Measurements from ENCODE around the gene RBM18. TPM values are rescaled to one million over a fixed set of nuclear protein-coding genes. Genes with fewer than 3 reads are reported as not detected.
A peak's percentile ranks its signal among the peaks of the same experiment; 100 is the strongest.

RBM18 gene
- total and polyA plus RNA-seq, 2 of the 4 experiments (the other 2 are of a cell fraction): 8.4 to 15.6 TPM

GRCh38 chr9:122207096-122207495, 57.5 kb downstream of the RBM18 start:
- H3K9me3 ChIP-seq (ENCODE audit: control insufficient read depth, insufficient read depth, low read length): no peaks in the 10 kb centered on the region
- no peak overlapping the region for H4K8ac ChIP-seq (ENCODE audit: low read depth in 2 of 2, low read length in 2 of 2)
- no peaks in the 10 kb centered on the region for H4K20me1 ChIP-seq (ENCODE audit: insufficient read depth, low read length)
- DNase-seq: no peak
- no peak overlapping the region for H2BK120ac ChIP-seq (ENCODE audit: low read depth, low read length)
- H3K4me1 ChIP-seq (ENCODE audit: control insufficient read depth, insufficient read depth, low read length): peaks cover 5% of the 10 kb centered on the region; the same call in 1 of the 2 replicates
- H2AK5ac ChIP-seq (ENCODE audit: low read depth, low read length): peak overlapping the region; percentile 27; the same call in 1 of the 2 replicates
- TF ChIP-seq MAZ (IDR thresholded peaks at IDR 0.05; ENCODE audit: borderline replicate concordance, low read depth, low read length): no peak
- TF ChIP-seq RAD21 (IDR thresholded peaks at IDR 0.05; ENCODE audit: low read length): no peak
- TF ChIP-seq MXI1 (IDR thresholded peaks at IDR 0.05; ENCODE audit: borderline replicate concordance, low read depth, low read length): no peak
- in situ Hi-C loops (cut with MboI; ENCODE audit: low sequenced_read_pairs) (no loop called here), intact Hi-C loops (cut with micrococcal nuclease) (no loop called here), dilution Hi-C loops (cut with HindIII; ENCODE audit: low sequenced_read_pairs, unreplicated experiment) (no loop called here)
- H3K4me3 ChIP-seq (ENCODE audit: insufficient read depth, low read depth, low read length): no peak overlapping the region
- ATAC-seq (ENCODE audit: low read depth): no peak
- no peak overlapping the region for H3K14ac ChIP-seq (replicated peaks; ENCODE audit: low read depth, low read length)
- no peak overlapping the region for H4K91ac ChIP-seq (ENCODE audit: insufficient read depth, low read depth, low read length)
- ChIA-PET POLR2A (ENCODE audit: unreplicated experiment) (no interaction called here), CTCF (no interaction called here)
- no peak overlapping the region for H3K23ac ChIP-seq (ENCODE audit: low read depth, low read length)
- H3K4me2 ChIP-seq (ENCODE audit: low read depth, low read length): no peak overlapping the region
- no peak overlapping the region for H3K9ac ChIP-seq (ENCODE audit: low read depth, low read length)
- H3K27me3 ChIP-seq (ENCODE audit: control insufficient read depth, insufficient read depth, low read length): peaks cover 26% of the 10 kb centered on the region
- no peaks in the 10 kb centered on the region; the same call in 1 of the 2 replicates for H3K9me1 ChIP-seq (ENCODE audit: insufficient read depth, low read length)
- no peak overlapping the region for H3K56ac ChIP-seq (ENCODE audit: extremely low read depth, insufficient read depth, low read length)
- H3K27ac ChIP-seq (ENCODE audit: insufficient read depth, low read length): no peak overlapping the region
- no peak overlapping the region for H4K5ac ChIP-seq (ENCODE audit: low read depth, low read length)
- H2BK5ac ChIP-seq (ENCODE audit: low read depth, low read length, poor library complexity, severe bottlenecking): no peak overlapping the region
- no TSS peak for BruUV-seq (replicated peaks)
- no peak overlapping the region for H2AK9ac ChIP-seq (replicated peaks; ENCODE audit: low read depth, low read length, poor library complexity)
- 14% methylated on average over 2 of the region's 9 CpGs; no CpG with 5 or more reads in 1 of the 2 experiments for WGBS, 2 experiments (ENCODE audit: extremely low coverage in 2 of 2, insufficient read length in 1 of 2)
- H3K79me1 ChIP-seq (ENCODE audit: low read depth in 1 of 2, low read length in 2 of 2): no peaks in the 10 kb centered on the region
- no peak overlapping the region for H3K4ac ChIP-seq (ENCODE audit: low read depth, low read length)
- H3K18ac ChIP-seq (ENCODE audit: low read depth, low read length): no peak overlapping the region
- no peak overlapping the region for H2BK15ac ChIP-seq (ENCODE audit: low read depth, low read length)
- peak overlapping the region; percentile 2 for H2AFZ ChIP-seq (replicated peaks; ENCODE audit: low read length, poor library complexity)
- H3K36me3 ChIP-seq (ENCODE audit: control insufficient read depth, insufficient read depth, low read length): no peaks in the 10 kb centered on the region
- H2BK20ac ChIP-seq (ENCODE audit: low read depth, low read length): no peak overlapping the region

All from IMR-90 (cell line).